Activated CD4-positive, alpha-beta T cell treated with anti-CD3 and anti-CD28 coated beads, Interleukin-2, Interleukin-4, amounts not matched to agents 100 ng/mL and 50 ng/mL, durations not matched to agents 16 hours and 8 hours (primary cell): ENCODE results near the gene RASAL3.
A peak's percentile ranks its signal among the peaks of the same experiment; 100 is the strongest.
"Not testable (repeated sequence)": the region's sequence is repeated elsewhere in the genome, so short reads cannot be mapped to it uniquely, and the experiment has no call there.

ENCODE experiments used
- DNase-seq: peaks from one replicate; pipeline ENCODE4 v3.0.0-alpha.2; 2020; ENCODE audit warnings: low spot score

RASAL3 gene

DNA sequence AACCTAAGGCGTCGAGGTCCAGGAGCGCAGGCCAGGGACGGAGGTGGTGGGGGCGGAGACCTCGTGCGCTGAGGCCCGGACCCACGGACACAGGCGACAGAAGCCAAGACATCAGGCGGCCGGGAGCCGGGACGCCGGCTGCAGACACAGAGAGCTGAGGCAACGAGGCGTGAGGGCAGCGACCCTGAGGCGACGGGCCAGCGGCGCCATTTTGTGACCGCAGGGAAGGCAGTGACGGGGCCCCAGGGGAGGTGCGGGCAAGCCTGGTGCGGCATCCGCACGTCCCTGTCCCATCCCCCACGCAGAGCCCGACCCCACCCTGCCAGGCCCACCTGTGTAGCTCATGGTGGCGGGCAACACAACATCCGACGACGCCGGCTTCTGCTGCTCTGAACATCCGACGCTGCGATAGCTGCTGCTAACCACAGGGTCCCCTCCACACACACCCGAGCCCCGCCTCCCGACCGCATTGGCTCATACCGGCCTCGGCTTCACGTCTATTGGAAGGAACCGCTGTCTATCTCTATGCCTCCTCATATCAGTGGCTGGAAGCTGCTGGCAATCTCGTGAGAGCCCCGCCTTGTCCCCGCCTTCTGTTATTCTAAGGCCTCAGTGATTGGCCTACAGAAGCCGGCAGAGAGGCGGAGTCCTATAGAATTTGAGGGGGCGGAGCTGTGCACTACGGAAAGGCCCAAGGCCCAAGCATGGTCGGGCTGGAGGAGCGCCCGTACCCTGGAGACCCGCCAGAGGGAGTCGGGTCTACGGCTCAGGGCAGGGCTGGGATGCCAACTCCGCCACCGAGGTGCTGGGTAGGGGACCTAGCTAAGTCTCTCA lies 45.5 kb downstream of the RASAL3 start, which contains the start of gene AKAP8L:
TSS of gene AKAP8L (minus strand) at position 410 of the 834 bp plus-strand sequence. CDS start at position 345, 65 bp downstream.
- peak; percentile 100 for DNase-seq

DNA sequence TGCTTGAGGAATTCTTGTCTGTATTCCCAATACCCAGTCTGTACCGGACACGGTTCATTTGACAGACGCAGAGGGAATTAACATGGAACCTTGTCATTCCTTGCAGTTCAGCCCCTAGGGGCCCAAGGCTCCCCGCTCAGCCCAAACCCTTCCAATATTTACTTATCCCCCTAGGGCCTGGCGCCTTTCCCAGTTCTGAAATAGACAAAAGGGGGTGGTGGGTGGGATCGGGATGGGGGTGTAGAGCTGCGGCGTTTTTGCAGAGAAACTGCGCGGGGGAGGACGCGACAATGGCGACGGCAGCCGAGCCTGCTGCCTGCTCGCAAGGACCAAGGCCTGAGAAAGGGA lies 46.1 kb downstream of the RASAL3 start:
- DNase-seq = no peak

DNA sequence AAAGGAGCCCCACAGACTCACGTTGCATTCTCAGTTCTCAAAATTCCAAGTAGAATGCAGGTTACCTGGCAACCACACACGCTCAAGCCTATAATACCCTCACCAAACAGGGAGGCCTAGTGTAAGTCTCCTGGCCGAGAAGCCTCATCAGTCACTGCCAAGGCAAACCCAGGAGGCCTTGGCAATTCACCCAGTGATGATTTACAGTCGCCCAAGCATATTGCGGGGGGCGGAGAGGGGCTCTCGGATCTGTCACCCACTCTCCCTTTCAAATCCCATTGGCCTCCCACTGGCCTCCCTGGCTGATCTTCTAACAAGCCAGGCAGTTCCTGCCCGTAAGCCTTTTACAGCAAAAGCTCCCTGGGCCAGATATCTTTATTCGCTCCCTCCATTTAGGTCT lies 46.6 kb downstream of the RASAL3 start:
- no peak for DNase-seq

DNA sequence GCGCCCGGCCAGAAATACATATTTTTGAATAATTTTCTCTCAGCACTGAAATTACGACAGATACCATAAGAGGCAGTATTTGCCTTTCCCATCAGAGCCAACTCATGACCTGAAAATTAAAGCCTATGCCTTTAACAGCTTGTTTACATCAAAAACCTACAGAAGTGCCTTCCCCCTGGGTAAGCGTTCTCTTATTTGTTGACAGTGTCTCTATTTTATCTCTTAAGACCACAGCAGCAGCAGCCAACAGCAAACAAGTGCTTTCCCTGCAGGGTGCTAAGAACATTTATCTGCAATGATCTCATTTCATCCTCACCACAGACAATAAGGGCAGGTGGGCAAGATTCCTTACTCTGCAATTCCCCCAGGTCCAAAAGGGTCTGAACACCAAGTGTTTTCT lies 51.5 kb downstream of the RASAL3 start:
- DNase-seq = no peak

DNA sequence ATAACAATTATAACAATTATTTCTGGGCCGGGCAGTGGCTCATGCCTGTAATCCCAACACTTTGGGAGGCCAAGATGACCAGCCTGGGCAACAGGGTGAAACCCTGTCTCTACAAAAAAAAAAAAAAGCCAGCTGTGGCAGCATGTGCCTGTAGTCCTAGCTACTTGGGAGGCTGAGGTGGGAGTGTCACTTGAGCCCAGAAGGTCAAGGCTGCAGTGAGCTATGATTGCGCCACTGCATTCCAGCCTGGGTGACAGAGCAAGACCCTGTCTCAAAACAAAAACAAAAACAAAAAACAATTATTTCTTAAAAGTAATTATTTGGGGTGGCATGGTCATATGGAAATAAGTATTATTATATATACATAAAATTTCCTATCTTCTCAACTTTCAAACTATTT lies 53.0 kb downstream of the RASAL3 start:
- DNase-seq = not testable (repeated sequence)

DNA sequence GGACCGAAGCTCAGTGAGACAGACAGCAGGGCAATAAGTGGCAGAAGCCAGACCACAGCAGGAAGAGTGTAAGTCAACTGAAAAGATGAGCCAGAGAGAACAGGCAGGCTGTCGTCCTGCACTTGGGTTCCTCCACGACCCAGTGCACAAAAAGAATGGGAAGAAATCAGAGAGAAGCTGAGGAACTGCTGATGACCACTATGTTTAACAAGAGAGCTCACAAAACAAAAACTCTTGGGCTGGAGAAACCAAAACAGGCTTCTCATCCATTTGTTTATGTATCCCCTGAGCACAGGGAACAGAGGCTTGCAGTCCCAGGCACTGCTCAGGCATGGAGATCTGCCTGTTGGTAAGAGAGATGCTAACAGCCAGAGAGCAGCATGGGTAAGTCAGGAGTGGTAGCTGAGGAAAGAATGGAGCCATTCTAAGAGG lies 59.5 kb downstream of the RASAL3 start:
- no peak for DNase-seq

DNA sequence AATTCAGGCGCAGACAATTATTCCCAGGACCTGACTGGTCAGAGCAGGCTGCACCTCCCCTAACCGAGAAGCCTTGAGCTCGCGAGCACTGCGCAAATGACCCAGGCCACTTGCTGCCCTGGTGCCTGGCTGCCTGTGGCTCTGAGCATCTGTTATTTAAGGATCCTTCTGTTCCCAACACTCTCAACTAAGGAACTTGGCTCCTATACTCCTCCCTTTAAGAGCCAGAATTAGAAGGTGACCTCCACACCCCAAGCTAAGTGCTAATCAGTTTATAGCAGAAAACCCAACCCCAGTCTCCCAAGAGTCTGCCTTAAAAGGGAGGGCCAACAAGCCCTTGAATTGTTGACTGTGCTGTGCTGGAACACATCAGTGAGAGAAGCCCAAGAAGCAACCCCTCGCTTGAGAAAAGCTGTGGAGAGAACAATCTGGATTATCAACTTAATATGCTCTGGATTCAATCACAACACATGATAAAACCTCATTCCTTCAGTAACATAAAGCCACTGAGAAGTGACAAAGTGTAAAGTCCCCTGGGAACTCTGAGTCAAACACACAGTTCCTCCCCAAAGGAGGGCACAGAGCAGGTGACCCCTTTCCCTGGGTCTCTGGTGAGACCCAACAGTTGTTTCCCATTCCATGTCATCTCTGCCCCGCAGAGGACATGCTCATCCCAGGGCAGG lies 60.1 kb downstream of the RASAL3 start:
- no peak for DNase-seq

DNA sequence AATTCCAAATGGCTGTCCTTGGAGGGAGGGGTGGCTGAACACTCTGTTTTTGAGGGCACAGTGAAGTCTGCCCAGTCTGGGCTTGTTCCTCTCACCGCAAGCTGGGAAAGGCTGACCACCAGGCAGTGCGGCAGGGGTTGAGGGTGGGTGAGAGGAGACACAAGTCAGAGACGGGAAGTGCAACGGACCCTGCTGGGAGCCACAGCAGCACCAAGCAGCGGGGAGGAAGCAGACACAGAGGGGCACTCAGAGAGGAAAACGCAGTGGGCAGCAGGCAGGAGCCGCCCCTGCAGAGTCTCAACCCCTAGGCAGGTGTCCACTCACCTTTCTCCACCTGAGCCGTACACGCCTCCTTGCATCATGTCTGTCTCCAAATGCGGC lies 61.2 kb downstream of the RASAL3 start:
- no peak for DNase-seq

DNA sequence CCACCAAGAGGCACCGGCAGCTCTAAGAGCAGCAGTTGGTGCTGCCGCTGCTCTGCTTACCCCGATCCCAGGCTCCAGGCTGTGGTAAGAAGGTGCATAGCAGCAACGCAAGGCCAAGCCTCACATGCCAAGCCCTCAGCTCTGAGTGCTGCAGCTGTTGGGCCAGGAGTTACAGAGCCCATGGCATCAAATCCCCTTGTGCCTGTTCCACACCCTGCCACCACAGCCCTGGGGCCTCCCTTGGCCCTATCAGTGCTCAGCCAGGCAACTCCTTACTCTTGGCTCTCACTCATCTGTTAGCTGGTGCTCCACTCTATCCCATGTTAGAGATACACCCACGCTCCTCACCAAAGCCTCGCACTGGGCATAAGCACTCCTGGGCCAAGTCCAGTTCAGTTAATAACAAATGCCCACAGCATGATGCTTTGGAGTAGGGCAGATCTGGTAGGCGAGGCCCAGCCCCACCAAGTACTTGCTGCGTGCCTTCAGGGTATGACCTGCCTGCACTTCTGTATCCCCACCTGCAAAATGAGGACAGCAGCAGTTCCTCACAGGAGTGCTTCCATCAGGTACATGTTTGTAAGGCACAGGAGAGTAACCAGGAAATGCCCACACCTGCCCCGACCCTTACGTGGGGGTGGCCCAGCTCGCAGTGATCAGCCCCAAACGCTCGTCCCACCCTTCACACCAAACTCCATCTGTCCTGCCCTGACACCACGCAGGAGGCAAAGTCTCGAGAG lies 61.8 kb downstream of the RASAL3 start:
- no peak for DNase-seq
